NT2/D1 (cell line): ENCODE data around the gene ALG12.
"Not testable (repeated sequence)": the region's sequence is repeated elsewhere in the genome, so short reads cannot be mapped to it uniquely, and the experiment has no call there.

Source experiments
- DNase-seq: peaks from one replicate; pipeline ENCODE4 v3.0.0-alpha.2; 2011; ENCODE audit warnings: low read depth, low spot score
- H3K27me3 ChIP-seq: 2 replicates; pipeline ENCODE4 v1.6.0; 2011; ENCODE audit warnings: mild to moderate bottlenecking; ENCODE audit not compliant: insufficient read length, insufficient read depth
- H3K36me3 ChIP-seq: 2 replicates; pipeline ENCODE4 v1.6.1; 2011; ENCODE audit warnings: mild to moderate bottlenecking, low read length, mixed read lengths; ENCODE audit not compliant: insufficient read depth, insufficient read length
- H3K4me1 ChIP-seq: 2 replicates; pipeline ENCODE4 v1.5.1; 2011; ENCODE audit not compliant: insufficient read depth, insufficient read length
- H3K4me3 ChIP-seq: 2 replicates; pipeline ENCODE4 v1.5.1; 2011; ENCODE audit warnings: low read depth; ENCODE audit not compliant: insufficient read length
- H3K9ac ChIP-seq: 2 replicates; pipeline ENCODE4 v1.6.0; 2011; ENCODE audit warnings: low read depth; ENCODE audit not compliant: insufficient read length
- H3K9me3 ChIP-seq: 2 replicates; pipeline ENCODE4 v1.5.1; 2011; ENCODE audit warnings: mild to moderate bottlenecking, low read length; ENCODE audit not compliant: insufficient read depth
- SUZ12 ChIP-seq: IDR thresholded peaks from 2 replicates; pipeline ENCODE4 v1.6.1; 2011; ENCODE audit not compliant: insufficient read length, insufficient read depth; ENCODE audit errors: extremely low read depth
- YY1 ChIP-seq: IDR thresholded peaks from 2 replicates; pipeline ENCODE4 v1.6.1; 2011; ENCODE audit not compliant: insufficient read length, insufficient read depth
- ZNF274 ChIP-seq: IDR thresholded peaks from 2 replicates; pipeline ENCODE4 v1.6.1; 2011; ENCODE audit warnings: mild to moderate bottlenecking, low read depth, low read length

Gene ALG12

DNA sequence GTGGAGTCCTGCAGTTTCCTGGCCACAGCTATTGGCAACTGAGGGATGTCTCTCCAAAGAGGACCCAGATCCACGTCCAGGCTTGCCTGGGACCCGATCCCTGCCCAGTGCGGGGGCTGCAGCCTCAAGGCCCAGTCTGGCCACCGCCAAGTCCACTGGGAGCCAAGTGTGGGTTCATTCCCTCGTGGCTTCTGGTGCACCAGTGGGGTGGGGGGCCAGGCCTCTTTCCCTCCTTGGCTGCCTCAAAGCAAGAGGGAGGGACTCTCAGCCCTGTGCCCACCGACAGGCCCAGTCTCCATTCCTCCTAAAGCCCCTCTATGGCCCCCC lies 29.0 kb upstream of the ALG12 start:
- Histone ChIP-seq H3K9ac (peak overlapping the region; percentile 64), H3K27me3 (no peaks in the 10 kb centered on the region), H3K36me3 (no peaks in the 10 kb centered on the region), H3K4me1 (peaks cover 34% of the 10 kb centered on the region), H3K4me3 (peak overlapping the region; percentile 11), H3K9me3 (no peaks in the 10 kb centered on the region)
- no peak for DNase-seq
- TF ChIP-seq SUZ12 (no peak), ZNF274 (no peak), YY1 (no peak)

GRCh38 chr22:49946612-49947295 lies 28.5 kb upstream of the ALG12 start:
- H3K4me1 ChIP-seq, result peaks cover 31% of the 10 kb centered on the region
- no peaks in the 10 kb centered on the region for H3K27me3 ChIP-seq
- no peaks in the 10 kb centered on the region for H3K9me3 ChIP-seq
- peak overlapping the region; percentile 64 for H3K9ac ChIP-seq
- peak overlapping the region; percentile 11 for H3K4me3 ChIP-seq
- no peaks in the 10 kb centered on the region for H3K36me3 ChIP-seq
- DNase-seq, result no peak
- no peak for TF ChIP-seq YY1
- TF ChIP-seq ZNF274, result no peak
- no peak for TF ChIP-seq SUZ12

DNA sequence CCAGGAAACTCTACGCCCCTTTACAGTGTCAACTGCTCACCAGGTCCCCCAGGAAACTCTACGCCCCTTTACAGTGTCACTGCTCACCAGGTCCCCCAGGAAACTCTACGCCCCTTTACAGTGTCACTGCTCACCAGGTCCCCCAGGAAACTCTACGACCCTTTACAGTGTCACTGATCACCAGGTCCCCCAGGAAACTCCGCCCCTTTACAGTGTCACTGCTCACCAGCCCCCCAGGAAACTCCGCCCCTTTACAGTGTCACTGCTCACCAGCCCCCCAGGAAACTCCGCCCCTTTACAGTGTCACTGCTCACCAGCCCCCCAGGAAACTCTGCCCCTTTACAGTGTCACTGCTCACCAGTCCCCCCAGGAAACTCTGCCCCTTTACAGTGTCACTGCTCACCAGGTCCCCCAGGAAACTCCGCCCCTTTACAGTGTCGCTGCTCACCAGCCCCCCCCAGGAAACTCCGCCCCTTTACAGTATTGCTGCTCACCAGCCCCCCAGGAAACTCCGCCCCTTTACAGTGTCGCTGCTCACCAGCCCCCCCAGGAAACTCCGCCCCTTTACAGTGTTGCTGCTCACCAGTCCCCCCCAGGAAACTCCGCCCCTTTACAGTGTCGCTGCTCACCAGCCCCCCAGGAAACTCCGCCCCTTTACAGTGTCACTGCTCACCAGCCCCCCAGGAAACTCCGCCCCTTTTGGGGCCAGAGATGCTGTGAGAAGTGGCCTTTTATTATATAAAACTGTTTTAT lies 27.0 kb upstream of the ALG12 start:
- H3K27me3 ChIP-seq, DNase-seq, H3K9ac ChIP-seq, H3K9me3 ChIP-seq, H3K4me3 ChIP-seq, H3K36me3 ChIP-seq: not testable (repeated sequence)
- H3K4me1 ChIP-seq, result peaks cover 22% of the 10 kb centered on the region

DNA sequence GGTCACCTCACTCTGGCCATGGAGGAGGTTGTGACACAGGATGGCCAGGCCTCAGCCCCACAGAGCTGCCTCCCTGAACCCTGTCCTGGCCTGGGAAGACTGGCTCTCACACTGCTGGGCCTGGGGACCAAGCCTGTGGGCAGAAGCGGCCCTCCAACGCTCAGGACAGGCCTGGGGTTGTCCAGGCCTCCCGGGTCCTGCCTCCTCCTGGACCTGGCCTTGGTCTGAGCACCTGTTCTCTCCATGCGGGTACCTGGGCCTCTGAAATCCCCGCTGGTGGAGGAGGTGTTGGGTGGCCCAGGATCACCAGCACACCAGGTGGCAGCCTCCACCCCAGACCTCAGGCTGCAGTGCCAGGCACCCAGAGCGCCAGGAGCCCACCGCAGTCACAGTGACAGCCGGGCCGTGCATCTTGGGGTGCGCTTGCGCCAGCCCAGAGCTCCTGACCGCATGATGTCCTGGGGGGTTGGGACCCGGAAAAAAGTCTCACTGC lies 26.2 kb upstream of the ALG12 start:
- H3K4me1 ChIP-seq, result peaks cover 24% of the 10 kb centered on the region
- no peak for DNase-seq
- H3K9me3 ChIP-seq, result peaks cover 6% of the 10 kb centered on the region; the same call in 1 of the 2 replicates
- TF ChIP-seq SUZ12 (no peak), YY1 (no peak), ZNF274 (no peak)
- no peak overlapping the region for H3K4me3 ChIP-seq
- no peaks in the 10 kb centered on the region for H3K36me3 ChIP-seq
- no peaks in the 10 kb centered on the region for H3K27me3 ChIP-seq
- no peak overlapping the region for H3K9ac ChIP-seq

- no peak overlapping the region for H3K4me3 ChIP-seq
- H3K27me3 ChIP-seq, result no peaks in the 10 kb centered on the region
- H3K9ac ChIP-seq, result no peak overlapping the region
Measured at GRCh38 chr22:49943771-49944398, 25.6 kb upstream of the ALG12 start.

GRCh38 chr22:49943405-49943765 lies 25.1 kb upstream of the ALG12 start:
- peaks cover 20% of the 10 kb centered on the region for H3K4me1 ChIP-seq
- H3K9ac ChIP-seq, result no peak overlapping the region
- no peaks in the 10 kb centered on the region for H3K36me3 ChIP-seq
- TF ChIP-seq YY1, result no peak
- no peak for TF ChIP-seq SUZ12
- no peak for TF ChIP-seq ZNF274
- peaks cover 6% of the 10 kb centered on the region; the same call in 1 of the 2 replicates for H3K9me3 ChIP-seq
- H3K27me3 ChIP-seq, result no peaks in the 10 kb centered on the region
- DNase-seq, result no peak
- H3K4me3 ChIP-seq, result no peak overlapping the region

More at GRCh38 chr22:49943771-49944398, 25.6 kb upstream of the ALG12 start:
- peaks cover 6% of the 10 kb centered on the region; the same call in 1 of the 2 replicates for H3K9me3 ChIP-seq
- no peak for TF ChIP-seq YY1
- no peak for TF ChIP-seq ZNF274
- no peak for TF ChIP-seq SUZ12
- H3K36me3 ChIP-seq, result no peaks in the 10 kb centered on the region
- no peak for DNase-seq
- peaks cover 21% of the 10 kb centered on the region for H3K4me1 ChIP-seq

GRCh38 chr22:49942565-49943404 lies 24.5 kb upstream of the ALG12 start:
- DNase-seq, result no peak
- peaks cover 6% of the 10 kb centered on the region; the same call in 1 of the 2 replicates for H3K9me3 ChIP-seq
- no peak overlapping the region for H3K4me3 ChIP-seq
- H3K36me3 ChIP-seq, result no peaks in the 10 kb centered on the region
- peaks cover 17% of the 10 kb centered on the region for H3K4me1 ChIP-seq
- H3K27me3 ChIP-seq, result no peaks in the 10 kb centered on the region
- no peak overlapping the region for H3K9ac ChIP-seq
- no peak for TF ChIP-seq ZNF274
- no peak for TF ChIP-seq SUZ12
- no peak for TF ChIP-seq YY1
